H1 (cell line): ENCODE results near the gene KYNU. TPM values are rescaled to one million over a fixed set of nuclear protein-coding genes. Genes with fewer than 3 reads are reported as not detected.

Experiments
- BRCA1 ChIP-seq: IDR thresholded peaks from 2 replicates; pipeline ENCODE4 v1.6.1; 2012; ENCODE audit warnings: low read depth, low read length, improper control_type of control experiment
- CHD1 ChIP-seq: IDR thresholded peaks from 2 replicates; pipeline ENCODE4 v1.6.1; 2012; ENCODE audit warnings: low read depth, low read length, improper control_type of control experiment
- JUN ChIP-seq: IDR thresholded peaks from 2 replicates; pipeline ENCODE4 v1.6.1; 2011; ENCODE audit warnings: low read depth, mild to moderate bottlenecking, improper control_type of control experiment, low read length
- NRF1 ChIP-seq: IDR thresholded peaks from 2 replicates; pipeline ENCODE4 v1.6.1; 2011; ENCODE audit warnings: mild to moderate bottlenecking, low read depth, low read length, improper control_type of control experiment
- SP1 ChIP-seq: IDR thresholded peaks from 2 replicates; pipeline ENCODE4 v1.6.1; 2011; ENCODE audit warnings: low read depth, low read length
- polyA plus RNA-seq, 7 experiments: library from polyadenylated mRNA; depleted of rRNA in 3 of 7; stranded (reverse) in 5 of 7; unstranded in 2 of 7; fragments of >200 nt in 5 of 7; fragments of 200-250 nt in 2 of 7; gene quantifications; 1 replicate in 5 of 7; 2 replicates in 1 of 7; 4 replicates in 1 of 7; pipeline versions ENCODE4 v1.2.1 to v1.2.3, GENCODE V29; 2011 to 2013; ENCODE audit warnings: missing spikeins in 2 of 7, mixed read lengths in 2 of 7
- total RNA-seq: library from RNA; stranded (reverse); fragmentation: NEBNext Ultra II Directional; extraction: Animal tissue kit (Norgen Biotek cat#: 25700); gene quantifications from 2 replicates; pipeline ENCODE4 v1.2.1, GENCODE V29; 2021

KYNU gene
- total and polyA plus RNA-seq, 2 of the 8 experiments (the other 6 are each of a cell fraction or from before 2014, with no cell fraction given) = 0.09 to 0.13 TPM

DNA sequence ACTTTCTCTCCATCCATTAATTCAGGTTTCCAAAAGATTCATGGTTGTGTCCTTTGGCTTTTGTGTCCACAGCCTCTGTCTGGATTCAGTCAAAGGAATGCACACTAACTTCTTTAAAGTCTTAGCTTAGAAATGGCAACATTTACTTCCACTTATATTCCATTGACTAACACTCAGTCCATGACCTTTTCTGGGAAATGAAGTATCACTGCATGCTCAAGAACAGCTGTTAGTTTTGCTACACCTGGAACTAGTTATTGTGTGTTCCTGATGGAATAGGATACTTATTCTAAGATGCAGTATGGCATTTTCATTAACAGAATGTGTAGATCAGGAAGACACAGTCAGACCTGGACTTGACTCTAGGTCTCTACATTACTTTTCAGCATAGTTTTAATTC is 88.8 kb downstream of the KYNU start (continued):
- TF ChIP-seq NRF1 (no peak), JUN (no peak), SP1 (no peak), CHD1 (no peak), BRCA1 (no peak)
